Body of pancreas (tissue), 4 donors: ENCODE measurements around the gene PCSK5. TPM values are rescaled to one million over a fixed set of nuclear protein-coding genes. Genes with fewer than 3 reads are reported as not detected.

ENCODE experiments used
- ATAC-seq: fragments of 150-250 bp; one replicate; pipeline ENCODE4 v1.9.1; 2016
- DNase-seq, 4 donors: peaks; one replicate each; pipeline ENCODE4 v3.0.0-alpha.2; 2019
- H3K27ac ChIP-seq, 4 donors: fragments of 200-600 bp; sonication (generic); 1 replicate in 3 of 4; 2 replicates in 1 of 4; pipeline versions ENCODE4 v1.5.1 to v1.6.1; 2016 to 2019; ENCODE audit warnings: mild to moderate bottlenecking in 1 of 4, mixed read lengths in 1 of 4, moderate library complexity in 1 of 4
- H3K27me3 ChIP-seq, 2 donors: fragments of 200-600 bp; sonication (generic); one replicate each; pipeline ENCODE4 v1.6.0; 2016; ENCODE audit warnings: mild to moderate bottlenecking in 1 of 2
- H3K36me3 ChIP-seq, 2 donors: fragments of 200-600 bp; sonication (generic); replicated peaks in 1 of 2; 2 replicates each; pipeline ENCODE4 v1.5.1; 2016; ENCODE audit warnings: low read depth in 2 of 2; ENCODE audit not compliant: insufficient read depth in 1 of 2
- H3K4me1 ChIP-seq: fragments of 200-600 bp; sonication (generic); one replicate; pipeline ENCODE4 v1.6.0; 2016
- H3K4me3 ChIP-seq, 2 donors: fragments of 200-600 bp; sonication (generic); 1 replicate in 1 of 2; 2 replicates in 1 of 2; pipeline ENCODE4 v1.5.1; 2016 to 2019
- H3K9me3 ChIP-seq, 3 donors: fragments of 200-600 bp; sonication (generic); 1 replicate in 2 of 3; 2 replicates in 1 of 3; pipeline ENCODE4 v1.5.1; 2016
- POLR2A ChIP-seq, 3 donors: fragments of 450-650 bp; IDR thresholded peaks; one replicate each; pipeline ENCODE4 v1.6.1; 2016; ENCODE audit warnings: antibody characterized with exemption in 3 of 3, mild to moderate bottlenecking in 2 of 3
- WGBS, 2 donors: methylation state at CpG; one replicate each; pipeline ENCODE4 v1.1.5; 2017; 5-methylcytosine and 5-hydroxymethylcytosine counted together
- intact Hi-C: fragments of 100-400 bp; cut with DNase I; formaldehyde crosslinking; loops from one replicate; pipeline ENCODE4 v1.15.1; 2023
- total RNA-seq, 2 donors: library from RNA; depleted of rRNA; stranded (reverse); fragments of >200 nt; gene quantifications; one replicate each; pipeline ENCODE4 v1.1.0, GENCODE V29; 2016
- TF ChIP-seq, protein P1 (sequence below), 7 experiments: fragments of 450-650 bp in 4 of 7; fragments of 200-600 bp in 3 of 7; sonication (generic) in 3 of 7; IDR thresholded peaks; one replicate each; pipeline ENCODE4 v1.5.1; 2016 to 2019; ENCODE audit warnings: antibody characterized with exemption in 7 of 7

PCSK5 gene
- total RNA-seq, 2 donors from 2014 or later, result 11.2 to 12.2 TPM

DNA sequence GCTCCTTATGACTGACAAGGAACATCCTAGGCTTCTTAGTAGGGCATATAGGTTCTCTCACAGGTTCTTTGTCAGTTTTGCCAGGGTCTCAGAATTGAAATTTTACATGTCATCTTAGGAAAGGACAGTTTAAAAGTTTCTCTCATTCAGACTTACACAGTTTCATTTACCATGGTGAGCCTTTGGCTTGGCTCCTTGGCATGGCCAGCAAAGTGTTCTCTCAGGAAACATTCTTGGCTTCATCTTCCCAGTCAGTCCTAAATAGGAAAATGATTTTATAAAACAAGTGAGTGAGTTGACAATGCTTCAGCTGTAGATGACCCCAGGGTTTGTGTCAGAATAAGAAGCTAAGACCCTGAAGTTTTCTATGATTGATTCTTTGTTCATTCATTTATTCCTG lies 191.6 kb downstream of the PCSK5 start:
- intact Hi-C loops, result no loop called here
- H3K36me3 ChIP-seq, result no peaks in the 10 kb centered on the region
- H3K4me3 ChIP-seq, result no peak overlapping the region
- H3K4me1 ChIP-seq, result no peaks in the 10 kb centered on the region
- no peaks in the 10 kb centered on the region for H3K9me3 ChIP-seq
- no peak for TF ChIP-seq POLR2A (IDR thresholded peaks at IDR 0.05)
- TF ChIP-seq, protein P1, sequence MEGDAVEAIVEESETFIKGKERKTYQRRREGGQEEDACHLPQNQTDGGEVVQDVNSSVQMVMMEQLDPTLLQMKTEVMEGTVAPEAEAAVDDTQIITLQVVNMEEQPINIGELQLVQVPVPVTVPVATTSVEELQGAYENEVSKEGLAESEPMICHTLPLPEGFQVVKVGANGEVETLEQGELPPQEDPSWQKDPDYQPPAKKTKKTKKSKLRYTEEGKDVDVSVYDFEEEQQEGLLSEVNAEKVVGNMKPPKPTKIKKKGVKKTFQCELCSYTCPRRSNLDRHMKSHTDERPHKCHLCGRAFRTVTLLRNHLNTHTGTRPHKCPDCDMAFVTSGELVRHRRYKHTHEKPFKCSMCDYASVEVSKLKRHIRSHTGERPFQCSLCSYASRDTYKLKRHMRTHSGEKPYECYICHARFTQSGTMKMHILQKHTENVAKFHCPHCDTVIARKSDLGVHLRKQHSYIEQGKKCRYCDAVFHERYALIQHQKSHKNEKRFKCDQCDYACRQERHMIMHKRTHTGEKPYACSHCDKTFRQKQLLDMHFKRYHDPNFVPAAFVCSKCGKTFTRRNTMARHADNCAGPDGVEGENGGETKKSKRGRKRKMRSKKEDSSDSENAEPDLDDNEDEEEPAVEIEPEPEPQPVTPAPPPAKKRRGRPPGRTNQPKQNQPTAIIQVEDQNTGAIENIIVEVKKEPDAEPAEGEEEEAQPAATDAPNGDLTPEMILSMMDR (IDR thresholded peaks at IDR 0.05), result no peak
- H3K27me3 ChIP-seq, result no peaks in the 10 kb centered on the region
- H3K27ac ChIP-seq, result no peak overlapping the region
- DNase-seq (no peak), ATAC-seq (no peak)

GRCh38 chr9:76085596-76085995 lies 195.1 kb downstream of the PCSK5 start:
- DNase-seq (no peak), ATAC-seq (no peak)
- Histone ChIP-seq H3K36me3 (no peaks in the 10 kb centered on the region), H3K27me3 (no peaks in the 10 kb centered on the region), H3K9me3 (no peaks in the 10 kb centered on the region), H3K4me1 (no peaks in the 10 kb centered on the region), H3K27ac (no peak overlapping the region), H3K4me3 (no peak overlapping the region)
- intact Hi-C loops, result no loop called here
- TF ChIP-seq, protein P1 (IDR thresholded peaks at IDR 0.05), result no peak
- TF ChIP-seq POLR2A (IDR thresholded peaks at IDR 0.05), result no peak
- WGBS, 2 donors, result 88 to 89% methylated on average over 2 of the region's 2 CpGs

DNA sequence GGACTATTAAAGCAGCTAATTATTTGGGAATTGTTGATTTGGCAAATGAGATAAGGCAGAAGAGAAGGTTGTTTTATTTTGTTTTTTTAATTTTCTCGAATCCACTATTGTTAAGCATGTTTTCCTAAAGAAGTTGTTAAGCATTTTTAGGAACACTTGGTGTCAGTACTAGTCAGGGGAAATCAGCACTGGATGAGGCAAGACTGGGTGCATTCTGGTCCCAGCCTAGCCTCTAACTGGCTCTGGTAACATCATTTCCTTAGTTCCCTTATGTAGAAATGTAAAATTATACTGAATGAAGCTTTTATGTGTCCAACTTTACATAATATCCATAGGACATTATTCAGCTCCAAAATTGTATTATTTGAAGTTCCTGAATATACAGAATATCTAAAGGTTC lies 196.1 kb downstream of the PCSK5 start:
- Histone ChIP-seq H3K4me3 (no peak overlapping the region), H3K36me3 (no peaks in the 10 kb centered on the region), H3K27ac (no peak overlapping the region), H3K9me3 (no peaks in the 10 kb centered on the region), H3K27me3 (no peaks in the 10 kb centered on the region), H3K4me1 (no peaks in the 10 kb centered on the region)
- DNase-seq (no peak), ATAC-seq (no peak)
- 86 to 100% methylated on average over 1 of the region's 1 CpG for WGBS, 2 donors
- intact Hi-C loops, result no loop called here
- TF ChIP-seq, protein P1 (IDR thresholded peaks at IDR 0.05), result no peak
- no peak for TF ChIP-seq POLR2A (IDR thresholded peaks at IDR 0.05)

DNA sequence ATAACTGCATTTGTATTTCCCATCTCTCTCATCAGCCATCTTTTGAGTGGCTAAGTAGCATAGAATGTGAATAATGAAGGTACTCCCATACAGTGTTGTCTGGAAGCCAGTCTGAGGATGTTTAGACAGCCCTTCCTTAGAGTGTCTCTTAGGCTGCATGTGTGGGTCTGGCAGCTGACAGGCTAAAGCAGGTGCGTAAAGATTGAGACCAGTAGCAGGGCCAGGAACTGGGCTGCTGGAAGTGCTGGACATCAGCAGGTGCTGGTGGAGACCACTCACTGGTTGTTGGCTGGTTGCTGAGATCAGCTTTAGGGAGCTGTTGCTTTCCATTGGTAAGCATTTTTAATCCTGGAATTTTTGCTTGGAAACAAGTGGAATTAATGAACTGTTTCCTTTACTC lies 197.5 kb downstream of the PCSK5 start:
- 100% methylated on average over 1 of the region's 1 CpG for whole genome bisulfite sequencing, 2 donors
- no peaks in the 10 kb centered on the region for H3K27me3 ChIP-seq
- H3K36me3 ChIP-seq, result no peaks in the 10 kb centered on the region
- H3K9me3 ChIP-seq, result no peaks in the 10 kb centered on the region
- H3K4me1 ChIP-seq, result no peaks in the 10 kb centered on the region
- intact Hi-C loops, result no loop called here
- H3K27ac ChIP-seq, result no peak overlapping the region
- TF ChIP-seq POLR2A (IDR thresholded peaks at IDR 0.05), result no peak
- TF ChIP-seq, protein P1 (IDR thresholded peaks at IDR 0.05), result no peak
- H3K4me3 ChIP-seq, result no peak overlapping the region
- ATAC-seq (no peak), DNase-seq (no peak)

GRCh38 chr9:76090330-76090729 lies 199.9 kb downstream of the PCSK5 start:
- Histone ChIP-seq H3K36me3 (no peaks in the 10 kb centered on the region), H3K27me3 (no peaks in the 10 kb centered on the region), H3K27ac (no peak overlapping the region), H3K4me1 (no peaks in the 10 kb centered on the region), H3K4me3 (no peak overlapping the region), H3K9me3 (no peaks in the 10 kb centered on the region)
- 82 to 87% methylated on average over 6 of the region's 6 CpGs for WGBS, 2 donors
- TF ChIP-seq, protein P1 (IDR thresholded peaks at IDR 0.05), result no peak
- no peak for TF ChIP-seq POLR2A (IDR thresholded peaks at IDR 0.05)
- no peak for ATAC-seq
- intact Hi-C loops, result no loop called here
- DNase-seq, result no peak
